ENCODE measurements around the gene C17orf67. TPM values are rescaled to one million over a fixed set of nuclear protein-coding genes. Genes with fewer than 3 reads are reported as not detected.

C17orf67 gene
- total RNA-seq, 1 donor from 2014 or later, result 1.3 TPM

GRCh38 chr17:56808503-56808902, 25.2 kb downstream of the C17orf67 start:
- no peak for DNase-seq (ENCODE audit: low read depth, low spot score)

DNA sequence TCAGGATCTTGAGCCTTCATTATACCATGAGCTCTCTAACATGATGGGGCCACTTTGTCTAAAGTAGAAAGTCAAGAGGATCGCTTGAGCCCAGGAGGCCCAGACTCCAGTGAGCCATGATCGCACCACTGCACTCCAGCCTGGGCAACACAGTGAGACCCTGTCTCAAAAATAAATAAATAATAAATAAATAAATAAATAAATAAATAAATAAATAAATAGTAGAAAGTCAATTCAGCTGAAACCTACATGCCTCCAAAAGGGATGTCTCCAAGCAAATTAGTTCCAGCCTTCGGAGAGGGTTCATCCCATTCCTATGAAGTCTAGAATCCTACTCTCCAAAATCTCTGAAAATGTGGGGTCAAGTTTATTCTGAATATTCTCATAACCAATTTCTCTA, 26.0 kb downstream of the C17orf67 start:
- no peak for DNase-seq (ENCODE audit: low read depth, low spot score)

- DNase-seq (ENCODE audit: low read depth, low spot score), result no peak
Measured at GRCh38 chr17:56806949-56807348, 26.8 kb downstream of the C17orf67 start.

DNA sequence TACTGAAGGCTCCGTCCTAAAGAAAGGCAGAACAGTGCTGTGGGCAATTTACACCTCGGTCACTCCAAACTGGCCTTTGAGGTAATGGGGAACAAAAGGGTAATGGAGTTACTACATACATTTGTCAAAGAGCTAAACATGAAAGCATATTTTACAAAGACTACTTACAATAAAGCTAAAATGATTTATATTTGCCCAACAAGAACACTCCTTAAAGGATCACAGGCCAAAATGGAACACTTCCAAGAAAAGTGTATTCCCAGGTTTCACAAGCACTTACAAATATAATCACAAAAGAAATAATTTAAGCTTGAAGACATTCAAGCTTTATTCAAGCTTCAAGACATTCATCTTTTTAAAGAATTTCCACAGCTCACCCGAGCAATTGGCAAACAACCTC, 29.3 kb downstream of the C17orf67 start:
- no peak for DNase-seq (ENCODE audit: low read depth, low spot score)

- no peak for DNase-seq (ENCODE audit: low read depth, low spot score)
Measured at GRCh38 chr17:56803071-56803470, 30.6 kb downstream of the C17orf67 start.

- DNase-seq (ENCODE audit: low read depth, low spot score), result no peak
Measured at GRCh38 chr17:56801459-56802178, 32.1 kb downstream of the C17orf67 start.

- no peak for DNase-seq (ENCODE audit: low read depth, low spot score)
Measured at GRCh38 chr17:56798916-56799315, 34.8 kb downstream of the C17orf67 start.

GRCh38 chr17:56796536-56796935, 37.2 kb downstream of the C17orf67 start:
- no peak for DNase-seq (ENCODE audit: low read depth, low spot score)

DNA sequence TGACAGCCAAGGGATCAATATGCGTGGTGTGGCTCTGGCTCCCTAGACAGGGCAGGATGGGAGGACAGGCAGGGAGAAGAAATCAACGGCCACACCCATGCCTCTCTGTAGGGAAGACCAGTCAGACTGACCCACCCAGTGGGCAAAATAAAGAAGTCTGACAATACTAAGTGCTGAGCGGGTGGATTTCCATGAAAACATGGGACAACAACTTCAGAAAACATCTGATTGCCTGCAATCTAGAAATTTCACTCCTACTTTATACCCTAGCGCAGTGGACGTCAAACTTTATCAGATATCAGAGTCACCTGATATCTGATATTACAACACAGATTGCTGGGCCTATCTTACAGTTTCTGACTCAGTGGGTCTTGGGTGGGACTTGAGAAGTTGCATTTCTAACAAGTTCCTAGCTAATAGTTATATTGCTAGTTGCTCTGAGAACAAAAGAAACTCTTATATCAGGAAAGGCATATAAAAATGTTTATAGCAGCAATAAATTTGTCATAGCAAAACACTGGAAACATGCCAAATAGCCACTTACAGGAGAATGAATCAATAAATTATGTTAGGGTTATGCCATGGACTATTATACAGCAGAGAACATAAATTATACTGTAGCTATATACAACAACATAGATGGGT, 38.4 kb downstream of the C17orf67 start:
- DNase-seq (ENCODE audit: low read depth, low spot score), result no peak

DNA sequence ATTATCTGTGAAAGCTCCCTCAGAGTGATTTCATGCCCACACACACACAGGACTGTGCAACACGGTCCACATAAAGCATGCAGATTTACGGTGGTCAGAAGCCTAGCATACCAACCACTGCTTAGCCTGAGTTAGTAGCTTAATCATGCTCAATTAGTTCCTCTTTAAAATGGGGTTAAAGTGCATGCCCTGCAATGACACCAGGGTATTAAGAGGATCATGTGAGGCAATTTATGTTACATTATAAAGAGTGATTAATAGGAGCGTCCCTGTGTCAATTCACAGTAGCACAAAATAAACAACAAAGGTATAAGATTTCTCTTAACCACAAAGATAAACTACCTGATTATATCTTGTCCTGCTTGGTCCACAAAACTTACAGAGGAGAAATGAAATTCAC, 39.8 kb downstream of the C17orf67 start:
- no peak for DNase-seq (ENCODE audit: low read depth, low spot score)

DNA sequence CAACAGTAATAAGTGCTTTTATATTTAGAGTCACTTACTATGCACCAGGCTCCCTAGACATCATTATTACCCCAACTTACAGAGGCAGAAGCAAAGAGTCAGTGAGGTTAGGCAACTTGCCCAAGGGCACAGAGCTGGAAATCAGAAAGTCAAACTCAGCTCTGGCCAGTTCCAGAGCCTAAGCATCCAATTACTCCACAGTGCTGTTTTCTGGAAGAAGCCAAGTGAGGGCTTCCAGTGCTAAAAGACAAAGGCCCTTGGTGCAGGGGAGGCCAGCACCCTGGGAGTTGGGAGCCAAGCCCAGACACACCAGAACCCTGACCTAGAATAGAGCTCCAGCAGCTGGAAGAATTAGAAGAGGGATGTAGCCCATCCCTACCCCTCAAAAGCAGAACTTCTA, 40.2 kb downstream of the C17orf67 start:
- DNase-seq (ENCODE audit: low read depth, low spot score), result no peak

GRCh38 chr17:56792267-56792666, 41.5 kb downstream of the C17orf67 start:
- DNase-seq (ENCODE audit: low read depth, low spot score), result no peak

DNA sequence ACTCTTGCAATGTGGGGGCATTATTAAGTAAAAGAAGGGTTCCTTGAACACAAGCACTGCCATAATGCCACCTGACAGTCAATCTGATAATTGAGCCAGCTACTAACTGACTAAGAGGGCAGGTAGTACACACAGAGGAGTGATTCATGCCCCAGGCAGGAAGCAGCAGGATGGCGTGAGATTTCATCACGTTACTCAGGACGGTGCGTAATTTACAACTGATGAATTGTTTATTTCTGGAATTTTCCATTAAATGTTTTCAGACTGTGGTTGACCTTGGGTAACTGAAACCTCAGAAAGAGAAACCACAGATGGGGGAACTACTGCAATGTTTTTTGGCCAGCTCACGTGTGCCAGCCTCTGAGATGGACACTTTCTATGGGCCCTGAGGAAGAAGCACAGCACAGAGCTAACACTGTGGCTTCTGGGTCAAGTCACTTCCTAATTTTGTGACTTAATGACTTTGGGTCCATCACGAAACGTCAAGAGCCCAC, 46.7 kb downstream of the C17orf67 start:
- peak; percentile 67 for DNase-seq (ENCODE audit: low read depth, low spot score)

- no peak for DNase-seq (ENCODE audit: low read depth, low spot score)
Measured at GRCh38 chr17:56785997-56786680, 47.6 kb downstream of the C17orf67 start.

DNA sequence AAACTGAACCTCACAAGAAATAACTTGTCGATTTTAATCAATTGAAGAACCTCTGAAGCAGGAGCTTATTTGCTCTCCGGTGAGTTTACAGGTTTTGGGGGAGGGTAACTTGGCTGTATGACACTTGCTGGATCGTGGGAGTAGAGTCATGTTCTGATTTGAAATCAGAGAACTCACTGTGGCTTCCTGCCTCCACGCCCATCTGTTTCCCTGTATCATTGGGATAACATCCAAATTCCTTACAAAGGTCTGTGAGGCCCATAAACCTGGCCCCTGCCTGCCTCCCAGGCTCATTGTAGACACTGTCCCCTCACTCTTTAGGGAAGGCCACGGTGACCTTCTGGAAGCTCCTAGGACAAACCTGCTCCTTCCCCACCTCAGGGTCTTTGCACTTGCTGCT, 48.3 kb downstream of the C17orf67 start:
- no peak for DNase-seq (ENCODE audit: low read depth, low spot score)

GRCh38 chr17:56782338-56782737, 51.4 kb downstream of the C17orf67 start:
- no peak for DNase-seq (ENCODE audit: low read depth, low spot score)

GRCh38 chr17:56781906-56782305, 51.8 kb downstream of the C17orf67 start:
- DNase-seq (ENCODE audit: low read depth, low spot score), result no peak

GRCh38 chr17:56779898-56780777, 53.6 kb downstream of the C17orf67 start:
- DNase-seq (ENCODE audit: low read depth, low spot score), result peak; percentile 11

DNA sequence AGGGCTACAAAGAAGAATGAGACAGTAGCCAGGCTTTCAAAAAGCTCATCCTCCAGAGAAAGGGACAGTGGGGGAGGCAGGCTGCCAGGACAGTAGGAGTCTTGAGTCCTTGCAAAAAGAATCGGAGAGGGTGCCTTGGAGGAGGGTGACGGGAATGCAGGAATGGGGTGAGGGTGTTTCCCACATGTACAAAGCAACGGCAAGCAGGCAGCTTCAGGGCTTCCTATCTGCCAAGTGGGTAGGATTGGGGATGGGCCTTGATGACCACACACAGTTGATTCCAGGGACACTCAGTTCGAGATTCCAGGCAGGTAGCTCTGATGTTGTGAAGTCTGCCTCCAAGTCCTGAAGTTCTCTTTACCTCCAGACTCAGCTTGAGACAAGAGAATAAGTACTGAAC, 54.4 kb downstream of the C17orf67 start:
- DNase-seq (ENCODE audit: low read depth, low spot score), result no peak

- DNase-seq (ENCODE audit: low read depth, low spot score), result no peak
Measured at GRCh38 chr17:56778898-56779297, 54.8 kb downstream of the C17orf67 start.

DNA sequence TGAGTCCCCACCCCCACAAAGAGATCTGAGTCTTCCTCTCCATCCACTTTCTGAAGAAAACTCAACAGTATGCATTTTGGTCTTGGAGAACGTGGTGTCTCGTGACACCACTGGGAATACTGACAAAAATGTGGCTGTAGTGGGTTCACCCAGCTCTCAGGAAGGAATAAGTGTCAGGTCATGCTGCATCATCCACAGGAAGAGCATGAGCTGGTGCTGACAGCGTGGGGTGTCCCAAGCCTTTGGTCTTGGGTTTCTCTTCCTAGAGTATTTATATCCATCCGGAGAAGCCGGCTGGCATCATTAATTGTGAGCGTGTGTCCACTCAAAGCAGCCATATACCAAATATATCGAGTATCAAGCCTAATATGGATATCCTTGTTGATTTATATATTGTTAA, 55.9 kb downstream of the C17orf67 start:
- DNase-seq (ENCODE audit: low read depth, low spot score), result no peak
